GM12878 (cell line): ENCODE data around the gene SNRPA1. TPM values are rescaled to one million over a fixed set of nuclear protein-coding genes. Genes with fewer than 3 reads are reported as not detected.
A peak's percentile ranks its signal among the peaks of the same experiment; 100 is the strongest.

ENCODE experiments used
- ATAC-seq: fragments of 200-7000 bp; cut with Tn5 transposase; 3 replicates; pipeline ENCODE4 v1.9.1; 2020; ENCODE audit warnings: mild to moderate bottlenecking, moderate library complexity
- BruUV-seq: library from RNA; stranded (reverse); fragments of 400-500 nt; replicated peaks from 2 replicates; lab custom pipeline; 2021; lab: Mats Ljungman, UMichigan
- CTCF ChIA-PET: fragments of 300-600 bp; sonication (Branson Sonifier 250); formaldehyde crosslinking; extraction: SDS; loops from one replicate; lab custom pipeline; 2021; ENCODE audit warnings: inconsistent platforms; lab: Yijun Ruan, JAX
- POLR2A ChIA-PET: fragments of 350-600 bp; formaldehyde crosslinking; extraction: SDS; loops from one replicate; lab custom pipeline; 2021; ENCODE audit warnings: inconsistent platforms; lab: Charles Lee
- RAD21 ChIA-PET: fragments of 300-600 bp; sonication (Branson Sonifier 250); formaldehyde crosslinking; loops from one replicate; lab custom pipeline; 2023; ENCODE audit warnings: antibody characterized with exemption; ENCODE audit not compliant: unreplicated experiment; lab: Charles Lee
- SMC1A ChIA-PET: fragments of 300-600 bp; sonication (Branson Sonifier 250); formaldehyde crosslinking; loops from one replicate; lab custom pipeline; 2023; ENCODE audit not compliant: unreplicated experiment, uncharacterized antibody; lab: Charles Lee
- DNase-seq: peaks from one replicate; pipeline ENCODE4 v3.0.0-alpha.2; 2011; ENCODE audit warnings: low read depth, low spot score
- FAIRE-seq: peaks from 3 replicates; lab custom pipeline; 2011; peaks lifted over from hg19 to GRCh38; lab: Jason Lieb, UNC
- H2AFZ ChIP-seq: 2 replicates; pipeline ENCODE4 v1.6.0; 2011; ENCODE audit warnings: low read depth, low read length, control low read depth; ENCODE audit not compliant: control insufficient read depth
- H3K27ac ChIP-seq: 2 replicates; pipeline ENCODE4 v1.5.1; 2011; ENCODE audit warnings: control low read depth; ENCODE audit not compliant: control insufficient read depth, insufficient read depth
- H3K27me3 ChIP-seq, 2 experiments: replicated peaks in 1 of 2; 2 replicates each; pipeline versions ENCODE4 v1.6.0 to v1.6.1; 2011; ENCODE audit warnings: low read length in 1 of 2; ENCODE audit not compliant: control insufficient read depth in 2 of 2, insufficient read depth in 2 of 2
- H3K36me3 ChIP-seq, 2 experiments: 2 replicates each; pipeline ENCODE4 v1.5.1; 2011; ENCODE audit warnings: low read length in 1 of 2; ENCODE audit not compliant: control insufficient read depth in 2 of 2, insufficient read depth in 2 of 2
- H3K4me1 ChIP-seq: 2 replicates; pipeline ENCODE4 v1.6.1; 2011; ENCODE audit warnings: mild to moderate bottlenecking, low read length, moderate library complexity, mixed read lengths; ENCODE audit not compliant: control insufficient read depth, insufficient read depth
- H3K4me2 ChIP-seq: 2 replicates; pipeline ENCODE4 v1.6.0; 2011; ENCODE audit warnings: control low read depth; ENCODE audit not compliant: control insufficient read depth, insufficient read depth
- H3K4me3 ChIP-seq: fragments of 200-600 bp; sonication (generic); 2 replicates; pipeline ENCODE4 v1.5.1; 2016
- H3K79me2 ChIP-seq: 2 replicates; pipeline ENCODE4 v1.6.0; 2011; ENCODE audit warnings: low read length; ENCODE audit not compliant: control insufficient read depth, insufficient read depth
- H3K9ac ChIP-seq: 2 replicates; pipeline ENCODE4 v1.8.0; 2011; ENCODE audit warnings: low read length, control low read depth, mixed read lengths; ENCODE audit not compliant: control insufficient read depth, insufficient read depth
- H3K9me3 ChIP-seq: replicated peaks from 3 replicates; pipeline ENCODE4 v1.5.1; 2011; ENCODE audit warnings: mild to moderate bottlenecking, low read length; ENCODE audit not compliant: control insufficient read depth, insufficient read depth
- H4K20me1 ChIP-seq: 2 replicates; pipeline ENCODE4 v1.6.0; 2011; ENCODE audit not compliant: control insufficient read depth, insufficient read depth
- BMI1 ChIP-seq: fragments of 450-650 bp; IDR thresholded peaks from 2 replicates; pipeline ENCODE4 v1.6.1; 2016; ENCODE audit warnings: mild to moderate bottlenecking, moderate library complexity, borderline replicate concordance
- EED ChIP-seq: sonication (generic); IDR thresholded peaks from 2 replicates; pipeline ENCODE4 v1.6.1; 2016; ENCODE audit warnings: antibody characterized with exemption, low read depth
- GATAD2B ChIP-seq: fragments of 450-650 bp; conservative IDR thresholded peaks from 2 replicates; pipeline ENCODE4 v1.6.1; 2017; ENCODE audit warnings: low read depth, mild to moderate bottlenecking, moderate library complexity
- LARP7 ChIP-seq: fragments of 450-650 bp; IDR thresholded peaks from 2 replicates; pipeline ENCODE4 v1.6.1; 2017; ENCODE audit warnings: mild to moderate bottlenecking
- NRF1 ChIP-seq: conservative IDR thresholded peaks from 2 replicates; pipeline ENCODE4 v1.6.1; 2011; ENCODE audit warnings: mild to moderate bottlenecking, low read depth, low read length, improper control_type of control experiment
- PAX8 ChIP-seq: fragments of 450-650 bp; IDR thresholded peaks from 2 replicates; pipeline ENCODE4 v1.6.1; 2017; ENCODE audit warnings: mild to moderate bottlenecking, moderate library complexity
- TCF12 ChIP-seq: IDR thresholded peaks from 2 replicates; pipeline ENCODE4 v1.6.1; 2011; ENCODE audit warnings: low read depth, mild to moderate bottlenecking, low read length
- WGBS: methylation state at CpG from one replicate; pipeline ENCODE4 v1.1.6; 2016; ENCODE audit warnings: low lambda C conversion rate; ENCODE audit not compliant: insufficient replicate concordance, insufficient coverage; ENCODE audit errors: missing lambda C conversion rate; 5-methylcytosine and 5-hydroxymethylcytosine counted together
- in situ Hi-C: fragments of 300-500 bp; cut with MboI; formaldehyde crosslinking; loops from 9 replicates; pipeline ENCODE4 v1.14.3; 2018; ENCODE audit warnings: mixed read lengths
- intact Hi-C: fragments of 100-400 bp; cut with micrococcal nuclease; formaldehyde crosslinking; loops from one replicate; pipeline ENCODE4 v1.14.2; 2022; ENCODE audit not compliant: unreplicated experiment
- polyA plus RNA-seq, 11 experiments: library from polyadenylated mRNA; depleted of rRNA in 4 of 11; unstranded in 6 of 11; stranded (reverse) in 5 of 11; fragments of >200 nt; fragmentation: Nextera tagmentation in 4 of 11; fragmentation: Illumina TruSeq in 1 of 11; extraction: Ambion mirVana in 4 of 11; extraction: Trizol in 1 of 11; gene quantifications; 1 replicate in 1 of 11; 2 replicates in 10 of 11; pipeline versions ENCODE4 v1.2.1 to v1.2.3, GENCODE V29; 2011 to 2016; ENCODE audit warnings: inconsistent platforms in 2 of 11, missing spikeins in 2 of 11, low read depth in 1 of 11
- total RNA-seq, 4 experiments: library from RNA; depleted of rRNA in 3 of 4; stranded (reverse); fragments of >200 nt in 3 of 4; fragmentation: Illumina TruSeq in 1 of 4; extraction: Trizol in 1 of 4; gene quantifications; 2 replicates each; pipeline versions ENCODE4 v1.2.1 to v1.2.3, GENCODE V29; 2013 to 2021

Gene SNRPA1
- total and polyA plus RNA-seq, 10 of the 15 experiments (the other 5 are each of a cell fraction or from before 2014, with no cell fraction given) = 59.9 to 267 (median 161) TPM

- Histone ChIP-seq H3K4me1 (no peaks in the 10 kb centered on the region), H3K27me3 (peaks cover 0 to 1% of the 10 kb centered on the region in 2 experiments; a peak in 2 of 4 replicates), H3K79me2 (no peaks in the 10 kb centered on the region), H3K9me3 (no peaks in the 10 kb centered on the region), H3K27ac (no peak overlapping the region), H3K9ac (no peak overlapping the region), H4K20me1 (no peaks in the 10 kb centered on the region), H2AFZ (no peak overlapping the region), H3K36me3 (no peaks in the 10 kb centered on the region), H3K4me3 (no peak overlapping the region), H3K4me2 (no peak overlapping the region)
- RAD21 ChIA-PET = no interaction called here
- ATAC-seq (no peak), DNase-seq (no peak), FAIRE-seq (no peak)
- 57% methylated on average over 15 of the region's 16 CpGs for WGBS
- no TSS peak for BruUV-seq
- in situ Hi-C loops (no loop called here), intact Hi-C loops (no loop called here)
- SMC1A ChIA-PET = no interaction called here
- POLR2A ChIA-PET = no interaction called here
- no peak for TF ChIP-seq NRF1
- no peak for TF ChIP-seq GATAD2B
- TF ChIP-seq BMI1 = no peak
- TF ChIP-seq LARP7 = no peak
- TF ChIP-seq EED = no peak
- CTCF ChIA-PET = interaction anchor here (0.6 kb wide), 1 partner anchor 1648 kb away, joined by 3 read pairs; no protein-coding TSS in a partner anchor
Measured at GRCh38 chr15:101307897-101308603, 13.0 kb upstream of the SNRPA1 start.

GRCh38 chr15:101307048-101307896, 12.2 kb upstream of the SNRPA1 start:
- no peaks in the 10 kb centered on the region for H3K4me1 ChIP-seq
- no peak overlapping the region for H2AFZ ChIP-seq
- 40% methylated on average over 24 of the region's 24 CpGs for WGBS
- H3K79me2 ChIP-seq = no peaks in the 10 kb centered on the region
- POLR2A ChIA-PET = no interaction called here
- H3K4me3 ChIP-seq = no peak overlapping the region
- RAD21 ChIA-PET = interaction anchor here (1.0 kb wide), 1 partner anchor 334 kb away, joined by 3 read pairs; no protein-coding TSS in a partner anchor
- in situ Hi-C loops = no loop called here
- no peak overlapping the region for H3K9ac ChIP-seq
- H3K9me3 ChIP-seq = no peaks in the 10 kb centered on the region
- H3K4me2 ChIP-seq = no peak overlapping the region
- no peak overlapping the region for H3K27ac ChIP-seq
- TF ChIP-seq TCF12 = peak; percentile 69
- TF ChIP-seq PAX8 = no peak
- SMC1A ChIA-PET = interaction anchor here (1.7 kb wide), 1 partner anchor 10 kb away, joined by 3 read pairs; no protein-coding TSS in a partner anchor
- no peaks in the 10 kb centered on the region for H3K36me3 ChIP-seq
- DNase-seq = no peak
- ATAC-seq = peak; percentile 42
- H3K27me3 ChIP-seq = peaks cover 0 to 1% of the 10 kb centered on the region in 2 experiments; a peak in 2 of 4 replicates
- H4K20me1 ChIP-seq = no peaks in the 10 kb centered on the region
- CTCF ChIA-PET = no interaction called here
- no TSS peak for BruUV-seq
- intact Hi-C loops = no loop called here
- FAIRE-seq = no peak
